Right cardiac atrium (tissue), 5 donors: Measurements from ENCODE around the gene GCFC2. TPM values are rescaled to one million over a fixed set of nuclear protein-coding genes. Genes with fewer than 3 reads are reported as not detected.
A peak's percentile ranks its signal among the peaks of the same experiment; 100 is the strongest.
"Not testable (repeated sequence)": the region's sequence is repeated elsewhere in the genome, so short reads cannot be mapped to it uniquely, and the experiment has no call there.

Experiments used
- ATAC-seq, 2 donors: fragments of 200-7000 bp; cut with Tn5 transposase; one replicate each; pipeline versions ENCODE4 v1.8.0 to v1.9.1; 2020; ENCODE audit warnings: moderate library complexity in 2 of 2, mild to moderate bottlenecking in 1 of 2
- DNase-seq, 3 donors: peaks; one replicate each; pipeline ENCODE4 v3.0.0-alpha.2; 2020
- H3K27ac ChIP-seq: one replicate; pipeline ENCODE4 v1.5.1; 2013; ENCODE audit warnings: mild to moderate bottlenecking, low read length, control low read depth, moderate library complexity
- H3K27me3 ChIP-seq: one replicate; pipeline ENCODE4 v1.6.1; 2013; ENCODE audit not compliant: control insufficient read depth, insufficient read depth
- H3K4me1 ChIP-seq: one replicate; pipeline ENCODE4 v1.6.1; 2013; ENCODE audit warnings: low read length; ENCODE audit not compliant: control insufficient read depth, insufficient read depth
- H3K4me3 ChIP-seq: one replicate; pipeline ENCODE4 v1.5.1; 2013; ENCODE audit warnings: low read length, control low read depth
- H3K9me3 ChIP-seq: one replicate; pipeline ENCODE4 v1.6.1; 2013; ENCODE audit warnings: low read length; ENCODE audit not compliant: control insufficient read depth
- WGBS: extraction: QIAGEN DNeasy Blood & Tissue Kit; methylation state at CpG from one replicate; pipeline ENCODE4 v1.1.7; 2013; 5-methylcytosine and 5-hydroxymethylcytosine counted together
- intact Hi-C, 4 donors: fragments of 100-400 bp; cut with DNase I; formaldehyde crosslinking; loops; one replicate each; pipeline versions ENCODE4 v1.11.0 to v1.14.0; 2022 to 2023
- polyA plus RNA-seq: library from polyadenylated mRNA; stranded (reverse); fragments of 200-250 nt; gene quantifications from one replicate; pipeline ENCODE4 v1.2.3, GENCODE V29; 2013
- total RNA-seq, 4 donors: library from RNA; stranded (reverse); fragmentation: NEBNext Ultra II Directional; extraction: Animal tissue kit (Norgen Biotek cat#: 25700); gene quantifications; one replicate each; pipeline ENCODE4 v1.2.1, GENCODE V29; 2021
- donor health status: healthy with polysubstance abuse.
- donor health status: DM: no; HTN: yes; CAD: no.
- donor health status: DM: no; HTN: no; CAD: no.
- donor health status: DM: no; HTN: yes; CAD: no; lungs with severe emphysema.
- donor health status: DM: yes; HTN: yes; CAD: no.

GCFC2 gene
- total and polyA plus RNA-seq, 5 donors: 7.5 to 16.1 (median 9.0) TPM

GRCh38 chr2:75719616-75720015, 8.9 kb upstream of the GCFC2 start:
- no peak overlapping the region for H3K27ac ChIP-seq
- 87% methylated on average over 1 of the region's 1 CpG for WGBS
- no peak for DNase-seq
- no peaks in the 10 kb centered on the region for H3K4me1 ChIP-seq
- no peaks in the 10 kb centered on the region for H3K9me3 ChIP-seq
- no peaks in the 10 kb centered on the region for H3K27me3 ChIP-seq
- no peak overlapping the region for H3K4me3 ChIP-seq
- intact Hi-C loops: no loop called here
- ATAC-seq: no peak

GRCh38 chr2:75716406-75716805, 5.7 kb upstream of the GCFC2 start:
- no peaks in the 10 kb centered on the region for H3K27me3 ChIP-seq
- no peak overlapping the region for H3K27ac ChIP-seq
- no peaks in the 10 kb centered on the region for H3K9me3 ChIP-seq
- DNase-seq: no peak
- no peaks in the 10 kb centered on the region for H3K4me1 ChIP-seq
- 43% methylated on average over 3 of the region's 3 CpGs for WGBS
- ATAC-seq: no peak
- intact Hi-C loops: no loop called here
- no peak overlapping the region for H3K4me3 ChIP-seq

- intact Hi-C loops, H3K4me1 ChIP-seq, H3K9me3 ChIP-seq, H3K4me3 ChIP-seq, H3K27ac ChIP-seq, ATAC-seq, H3K27me3 ChIP-seq: not testable (repeated sequence)
- WGBS: 98% methylated on average over 31 of the region's 31 CpGs
- peak; percentile 14 to 54 (median 49) for DNase-seq
These were observed 875 bp upstream of the GCFC2 start for GRCh38 chr2:75711590-75711989.

- peak overlapping the region; percentile 95 for H3K4me3 ChIP-seq
- no peaks in the 10 kb centered on the region for H3K4me1 ChIP-seq
- intact Hi-C loops: no loop called here
- ATAC-seq (no peak), DNase-seq (no peak)
- peak overlapping the region; percentile 85 for H3K27ac ChIP-seq
- no peaks in the 10 kb centered on the region for H3K27me3 ChIP-seq
- under 1% methylated on average over 12 of the region's 12 CpGs for WGBS
- H3K9me3 ChIP-seq: no peaks in the 10 kb centered on the region
These were observed 517 bp downstream of the GCFC2 start for GRCh38 chr2:75710220-75710576.

- Histone ChIP-seq H3K27ac (no peak overlapping the region), H3K4me1 (no peaks in the 10 kb centered on the region), H3K27me3 (no peaks in the 10 kb centered on the region), H3K9me3 (no peaks in the 10 kb centered on the region), H3K4me3 (peak overlapping the region; percentile 13)
- ATAC-seq (no peak), DNase-seq (no peak)
- intact Hi-C loops: no loop called here
- WGBS: 53% methylated on average over 3 of the region's 3 CpGs
These were observed 1.4 kb downstream of the GCFC2 start for GRCh38 chr2:75709297-75709696.

GRCh38 chr2:75707901-75708300, 2.8 kb downstream of the GCFC2 start:
- intact Hi-C loops: no loop called here
- H3K27ac ChIP-seq: no peak overlapping the region
- ATAC-seq: no peak
- H3K4me3 ChIP-seq: no peak overlapping the region
- DNase-seq: no peak
- H3K27me3 ChIP-seq: no peaks in the 10 kb centered on the region
- no peaks in the 10 kb centered on the region for H3K9me3 ChIP-seq
- H3K4me1 ChIP-seq: no peaks in the 10 kb centered on the region
- 79% methylated on average over 3 of the region's 3 CpGs for WGBS

- intact Hi-C loops: no loop called here
- Histone ChIP-seq H3K9me3 (no peaks in the 10 kb centered on the region), H3K27ac (no peak overlapping the region), H3K4me3 (no peak overlapping the region), H3K27me3 (no peaks in the 10 kb centered on the region), H3K4me1 (no peaks in the 10 kb centered on the region)
- ATAC-seq (no peak), DNase-seq (no peak)
- WGBS: 25% methylated on average over 1 of the region's 1 CpG
These were observed 4.8 kb downstream of the GCFC2 start for GRCh38 chr2:75705921-75706320.

- Histone ChIP-seq H3K9me3 (no peaks in the 10 kb centered on the region), H3K27me3 (no peaks in the 10 kb centered on the region), H3K4me3 (no peak overlapping the region), H3K27ac (no peak overlapping the region), H3K4me1 (no peaks in the 10 kb centered on the region)
- no peak for ATAC-seq
- 92% methylated on average over 4 of the region's 4 CpGs for WGBS
- no peak for DNase-seq
- intact Hi-C loops: no loop called here
These were observed 7.0 kb downstream of the GCFC2 start for GRCh38 chr2:75703589-75704287.

GRCh38 chr2:75702593-75702992, 8.1 kb downstream of the GCFC2 start:
- Histone ChIP-seq H3K4me3 (no peak overlapping the region), H3K27me3 (no peaks in the 10 kb centered on the region), H3K4me1 (no peaks in the 10 kb centered on the region), H3K9me3 (no peaks in the 10 kb centered on the region), H3K27ac (no peak overlapping the region)
- DNase-seq: no peak
- 96% methylated on average over 4 of the region's 4 CpGs for WGBS
- intact Hi-C loops: no loop called here
- ATAC-seq: no peak

- no peak overlapping the region for H3K27ac ChIP-seq
- H3K9me3 ChIP-seq: no peaks in the 10 kb centered on the region
- ATAC-seq (no peak), DNase-seq (no peak)
- no peak overlapping the region for H3K4me3 ChIP-seq
- no peaks in the 10 kb centered on the region for H3K4me1 ChIP-seq
- 84% methylated on average over 2 of the region's 2 CpGs for WGBS
- H3K27me3 ChIP-seq: no peaks in the 10 kb centered on the region
- intact Hi-C loops: no loop called here
These were observed 11.8 kb downstream of the GCFC2 start for GRCh38 chr2:75698918-75699317.

GRCh38 chr2:75688196-75688595, 22.5 kb downstream of the GCFC2 start:
- no peaks in the 10 kb centered on the region for H3K27me3 ChIP-seq
- intact Hi-C loops: no loop called here
- H3K27ac ChIP-seq: no peak overlapping the region
- DNase-seq (no peak), ATAC-seq (no peak)
- H3K4me1 ChIP-seq: no peaks in the 10 kb centered on the region
- H3K9me3 ChIP-seq: no peaks in the 10 kb centered on the region
- 95% methylated on average over 1 of the region's 1 CpG for WGBS
- no peak overlapping the region for H3K4me3 ChIP-seq

GRCh38 chr2:75683430-75683829, 27.3 kb downstream of the GCFC2 start:
- H3K4me1 ChIP-seq, H3K27ac ChIP-seq, intact Hi-C loops, DNase-seq, H3K4me3 ChIP-seq, H3K27me3 ChIP-seq, ATAC-seq, H3K9me3 ChIP-seq: not testable (repeated sequence)
- 97% methylated on average over 5 of the region's 5 CpGs for WGBS
